CD4-positive, alpha-beta T cell treated with Interleukin-17A for 1 hour (primary cell): Measurements from ENCODE around the gene KCNK17.

ENCODE experiments used
- DNase-seq: peaks from one replicate; pipeline ENCODE4 v3.0.0-alpha.2; 2020

KCNK17 gene, protein sequence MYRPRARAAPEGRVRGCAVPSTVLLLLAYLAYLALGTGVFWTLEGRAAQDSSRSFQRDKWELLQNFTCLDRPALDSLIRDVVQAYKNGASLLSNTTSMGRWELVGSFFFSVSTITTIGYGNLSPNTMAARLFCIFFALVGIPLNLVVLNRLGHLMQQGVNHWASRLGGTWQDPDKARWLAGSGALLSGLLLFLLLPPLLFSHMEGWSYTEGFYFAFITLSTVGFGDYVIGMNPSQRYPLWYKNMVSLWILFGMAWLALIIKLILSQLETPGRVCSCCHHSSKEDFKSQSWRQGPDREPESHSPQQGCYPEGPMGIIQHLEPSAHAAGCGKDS

DNA sequence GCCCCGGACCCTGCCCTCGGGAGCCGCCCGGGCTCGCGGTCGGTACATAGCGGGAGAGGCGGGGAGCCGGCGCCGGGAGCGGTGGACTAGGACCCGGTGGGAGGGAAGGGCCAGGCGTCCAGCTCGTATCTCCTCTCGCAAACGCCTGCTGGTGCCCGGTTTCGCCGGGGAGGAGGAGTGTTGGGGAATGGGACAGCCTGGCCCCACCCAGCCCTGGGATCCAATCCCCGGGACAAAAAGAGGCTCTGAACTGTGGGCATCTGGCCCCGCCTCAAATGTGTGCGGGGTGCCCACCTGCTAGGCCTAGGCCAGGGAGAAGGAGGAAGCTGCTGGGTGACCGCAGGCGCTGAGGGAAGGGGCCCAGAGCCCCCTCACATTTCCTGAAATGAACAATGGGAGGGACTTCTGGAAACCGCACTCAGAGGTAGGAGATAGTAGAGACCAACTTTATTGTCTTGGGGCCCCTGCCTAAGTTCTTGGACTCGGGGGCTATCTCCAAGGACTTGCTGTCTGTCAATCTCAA, at the start of gene KCNK17:
KCNK17 (minus strand) TSS at position 147 of the 523 bp plus-strand sequence; CDS start at position 48, 99 bp downstream.
- no peak for DNase-seq

DNA sequence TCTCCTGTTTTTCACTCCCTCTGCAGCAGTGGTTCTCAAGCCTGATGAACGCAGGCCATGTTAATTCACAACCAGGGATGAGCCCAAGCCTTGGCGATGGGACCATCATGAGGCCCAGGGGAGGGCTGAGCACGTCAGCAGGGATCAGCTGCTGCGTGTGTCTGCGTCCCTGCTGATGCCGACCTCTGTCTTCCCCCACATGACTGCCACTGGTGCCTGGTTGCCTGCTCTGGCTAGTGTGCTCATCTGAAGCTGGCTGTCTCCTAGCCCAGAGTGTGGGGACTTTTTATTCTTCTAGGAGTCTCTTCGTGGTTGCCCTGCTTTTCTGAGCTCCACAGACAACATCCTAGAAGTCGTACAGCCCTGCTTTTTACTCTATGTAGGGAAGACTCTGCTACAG, 49.1 kb upstream of the KCNK17 start:
- DNase-seq = no peak

DNA sequence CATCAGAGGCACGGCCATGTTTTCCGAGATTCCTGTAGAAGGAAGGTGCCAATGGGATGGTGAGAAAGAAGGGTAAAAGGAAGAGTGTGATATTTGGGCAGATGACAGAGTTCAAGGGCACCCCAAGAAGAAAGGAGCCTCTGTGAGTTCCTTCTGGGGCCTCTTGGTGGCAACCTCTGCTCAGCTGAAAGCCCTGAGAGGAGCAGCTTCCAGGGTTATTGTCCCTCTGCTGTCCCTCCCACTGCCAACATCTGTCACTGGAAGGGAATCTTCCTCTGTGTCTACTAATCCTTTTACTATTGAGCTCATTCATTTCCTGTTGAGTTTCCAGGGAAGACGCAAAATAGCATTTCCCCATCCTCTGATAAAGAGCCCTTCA, 48.3 kb upstream of the KCNK17 start:
- DNase-seq = no peak

DNA sequence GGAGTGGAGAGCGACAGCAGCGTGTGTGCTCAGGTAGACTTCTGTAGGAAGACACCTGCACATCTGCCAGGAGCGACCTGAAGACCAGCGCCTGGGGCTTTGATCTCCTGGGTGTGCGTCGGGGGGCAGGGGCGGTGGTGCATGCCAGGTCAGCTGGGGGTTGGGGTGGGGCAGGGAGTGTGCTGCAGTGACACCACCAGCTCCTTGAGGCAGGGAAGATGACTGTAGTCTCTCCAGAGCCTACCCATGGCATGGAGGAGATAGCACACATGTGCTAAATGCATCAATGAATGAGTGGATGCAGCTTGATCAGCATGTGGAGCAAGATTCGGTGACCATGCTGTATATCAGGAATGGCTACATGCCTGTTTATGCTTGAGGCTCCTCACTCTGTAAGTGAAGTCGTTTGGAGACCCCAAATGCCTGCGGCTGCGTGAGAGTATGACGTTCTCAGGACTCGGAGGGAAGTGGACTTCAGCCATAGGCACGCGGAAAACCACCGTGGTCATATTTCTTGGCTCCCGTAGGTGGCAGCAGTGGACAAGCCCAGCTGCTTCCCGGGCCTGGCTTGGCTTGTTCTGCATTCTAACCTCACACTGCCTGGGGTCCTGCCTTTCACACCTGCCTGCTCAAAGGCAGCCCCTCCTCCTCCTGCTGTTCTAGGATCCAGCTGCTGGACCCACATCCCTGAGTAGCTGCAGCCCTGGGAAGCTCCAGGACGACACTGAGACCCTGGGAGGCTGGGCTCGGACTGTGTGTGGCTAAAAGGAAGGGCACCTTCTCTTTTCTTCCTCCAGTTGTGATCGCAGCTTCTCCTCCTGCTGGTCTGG, 47.7 kb upstream of the KCNK17 start:
- peak; percentile 36 for DNase-seq

DNA sequence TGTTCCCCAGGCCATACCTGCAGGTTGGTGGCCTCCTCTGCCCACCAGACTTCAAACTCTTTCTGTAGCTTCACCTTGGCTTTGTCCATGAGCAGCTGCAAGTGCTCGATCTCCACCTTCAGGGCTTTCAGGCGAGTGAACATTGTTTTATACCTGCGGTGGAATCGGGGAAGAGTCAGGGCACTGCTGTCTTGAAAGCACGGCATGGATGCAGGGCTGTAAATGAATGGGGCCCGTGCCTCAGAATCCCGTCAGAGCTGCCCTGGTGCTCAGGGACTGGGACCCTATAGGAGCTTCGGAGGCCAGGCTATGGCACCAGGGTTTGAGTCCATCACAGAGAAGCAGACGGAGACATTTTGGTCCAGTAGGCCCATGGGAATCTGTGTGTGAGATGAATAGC, 46.2 kb upstream of the KCNK17 start:
- no peak for DNase-seq

DNA sequence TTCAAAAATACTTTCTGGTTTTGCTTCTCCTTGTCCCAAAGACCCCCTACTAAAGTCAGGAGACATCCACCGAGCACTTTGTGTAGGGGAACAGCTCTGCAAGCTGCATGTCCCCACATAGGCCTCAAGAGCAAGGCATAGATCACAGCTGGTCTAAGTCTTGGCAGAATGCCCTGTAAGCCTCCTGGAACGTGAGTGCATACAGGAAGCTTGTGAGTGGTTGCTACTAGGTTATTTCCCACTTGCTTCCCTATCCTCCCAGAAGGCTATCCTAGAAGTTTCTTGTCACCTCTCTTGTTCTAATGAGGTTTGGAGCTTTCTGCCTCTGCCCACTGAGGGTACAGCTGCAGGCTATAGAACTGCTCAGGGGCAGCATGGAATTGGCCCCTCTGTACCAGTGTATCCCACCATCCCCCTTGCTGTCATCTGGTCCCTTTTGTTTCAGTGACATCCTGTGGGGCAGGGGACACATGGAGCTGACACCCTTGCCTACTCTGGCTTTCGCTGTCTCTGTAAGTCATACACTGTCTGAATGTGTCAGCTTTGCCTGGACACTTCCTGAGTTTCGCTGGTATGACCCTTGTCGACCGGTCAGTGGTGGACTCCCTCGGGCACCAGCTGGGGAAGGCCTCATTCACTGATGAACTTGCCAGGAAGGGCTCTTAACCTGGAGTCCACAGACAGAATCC, 43.9 kb upstream of the KCNK17 start:
- no peak for DNase-seq

DNA sequence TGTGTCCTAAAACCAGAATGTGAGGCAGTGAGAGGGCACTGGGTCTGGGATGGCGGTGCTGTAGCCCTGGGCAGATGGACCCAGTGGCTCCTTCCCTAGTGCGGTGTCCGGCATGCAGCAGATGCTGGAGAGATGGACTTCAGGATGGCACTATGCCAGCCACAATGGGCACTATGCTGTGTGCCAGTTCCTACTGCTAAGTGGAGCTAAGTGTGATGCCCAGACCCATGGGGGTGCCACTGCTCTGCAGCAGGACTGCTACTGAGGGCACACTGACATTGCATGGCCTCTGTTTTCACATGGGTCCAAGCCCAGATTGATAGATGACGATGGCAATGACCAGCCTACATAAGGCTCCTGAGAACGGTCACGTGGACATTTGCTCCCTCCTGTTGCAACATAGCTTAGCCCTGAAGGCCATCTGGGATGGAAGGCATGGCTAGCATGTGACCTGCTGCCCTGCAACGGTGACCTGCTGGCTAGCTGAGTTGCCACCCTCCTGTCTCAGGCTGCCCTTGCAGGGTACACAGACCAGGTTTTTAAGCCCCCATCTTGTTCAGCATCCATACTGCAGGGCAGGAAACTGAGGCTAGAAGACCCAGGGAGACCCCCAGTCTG, 39.6 kb upstream of the KCNK17 start:
- no peak for DNase-seq

DNA sequence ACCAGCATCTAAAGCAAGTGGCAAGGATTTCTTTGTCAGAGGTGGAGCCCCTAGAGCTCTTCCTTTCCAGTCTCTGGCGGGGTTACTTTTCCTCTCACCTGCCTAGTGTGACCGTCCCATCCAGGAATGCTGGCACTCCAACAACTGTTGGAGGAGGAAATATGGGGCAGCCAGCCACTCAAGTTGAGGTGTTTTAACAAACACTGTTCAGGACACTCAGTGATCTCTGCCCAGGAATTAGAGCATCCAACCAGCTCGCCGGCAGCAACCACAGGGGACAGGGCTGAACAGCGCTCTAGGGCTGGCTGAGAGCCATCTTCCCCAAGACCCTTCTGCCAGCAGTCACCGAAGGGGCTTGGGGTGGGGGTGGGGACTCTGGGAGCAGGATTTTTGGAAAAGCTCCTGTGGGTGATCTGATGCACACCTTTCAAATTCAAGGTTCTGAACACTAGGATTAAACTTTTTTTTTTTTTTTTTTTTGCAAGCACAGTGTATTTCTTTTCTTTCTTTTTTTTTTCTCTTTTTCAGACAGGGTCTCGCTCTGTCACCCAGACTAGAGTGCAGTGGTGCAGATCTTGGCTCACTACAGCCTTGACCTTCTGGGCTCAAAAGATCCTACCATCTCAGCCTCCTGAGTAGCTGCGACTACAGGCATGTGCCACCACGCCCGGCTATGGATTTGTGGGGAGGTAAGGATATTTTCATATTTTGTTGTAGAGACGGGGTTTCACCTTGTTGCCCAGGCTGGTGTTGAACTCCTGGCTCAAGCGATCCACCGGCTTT, 36.7 kb upstream of the KCNK17 start:
- no peak for DNase-seq

DNA sequence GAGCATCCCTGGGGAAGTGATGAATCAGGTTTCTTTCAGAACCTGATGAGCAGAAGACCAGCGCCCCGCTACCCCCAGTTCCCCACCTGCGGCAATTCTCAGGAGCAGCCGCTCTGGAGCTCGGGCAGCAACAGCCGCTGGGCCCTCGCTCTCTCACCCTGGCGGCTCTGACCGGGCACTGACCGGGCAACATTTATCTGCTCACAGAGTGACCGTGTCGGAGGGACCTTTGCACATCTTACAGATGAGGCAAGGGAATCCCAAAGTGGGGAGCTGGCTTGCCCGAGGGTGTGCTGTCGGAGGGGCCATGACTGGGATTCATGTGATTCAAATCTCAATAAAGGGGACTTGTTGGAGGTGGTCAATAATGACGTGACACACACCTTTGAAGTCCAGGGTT, 34.5 kb upstream of the KCNK17 start:
- DNase-seq = no peak

DNA sequence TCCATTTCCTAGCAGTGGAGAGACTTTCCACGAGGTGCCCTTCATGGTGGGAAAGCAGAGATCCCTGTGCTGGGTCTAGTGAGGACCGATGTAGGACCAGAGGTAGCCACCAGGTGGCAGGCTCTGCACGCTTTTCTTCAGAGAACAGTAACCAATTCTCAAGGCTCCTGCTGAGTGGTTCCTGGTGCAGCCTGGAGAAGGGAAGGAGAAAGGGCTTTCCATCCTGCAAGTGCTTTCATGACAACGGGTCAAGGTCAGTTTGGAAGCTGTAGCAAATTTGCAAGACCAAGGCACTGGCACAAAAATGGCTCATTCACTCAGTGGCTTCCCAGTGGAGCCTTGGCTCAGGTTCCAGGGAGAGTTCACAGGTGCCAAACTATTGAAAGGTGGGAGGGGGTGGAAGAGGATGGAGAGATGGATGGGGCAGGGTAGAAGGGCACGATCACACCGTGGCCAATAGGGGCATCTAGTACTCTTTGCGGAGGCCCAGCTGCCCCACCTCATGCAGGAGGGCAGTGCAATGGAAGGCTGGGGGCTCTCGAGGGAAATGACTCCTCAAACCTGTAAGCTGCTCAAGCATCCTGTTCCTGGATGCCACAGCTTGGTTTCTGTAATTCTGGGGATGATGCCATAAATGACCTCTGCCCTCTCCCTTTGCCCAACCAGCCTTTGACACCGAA, 33.8 kb upstream of the KCNK17 start:
- DNase-seq = peak; percentile 48

DNA sequence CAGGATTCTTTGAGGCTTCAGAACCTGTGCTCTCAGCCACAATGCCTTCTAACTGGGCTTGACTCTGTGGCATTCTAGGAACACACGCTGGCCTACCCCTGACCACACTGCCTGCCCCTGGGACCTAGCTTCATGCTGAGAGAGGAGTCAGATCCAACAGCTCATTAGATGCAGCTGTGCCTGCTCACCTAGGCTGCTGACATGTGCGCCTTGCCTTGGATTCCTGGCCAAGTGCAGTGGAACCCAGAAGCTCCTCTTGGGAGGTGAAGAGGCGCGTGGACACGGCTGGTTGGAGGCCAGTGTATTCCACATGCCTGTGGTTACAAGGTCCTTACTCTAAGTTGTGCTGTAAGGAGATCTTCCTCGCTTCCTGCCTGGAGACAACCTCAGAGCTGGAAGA, 33.0 kb upstream of the KCNK17 start:
- DNase-seq = no peak

DNA sequence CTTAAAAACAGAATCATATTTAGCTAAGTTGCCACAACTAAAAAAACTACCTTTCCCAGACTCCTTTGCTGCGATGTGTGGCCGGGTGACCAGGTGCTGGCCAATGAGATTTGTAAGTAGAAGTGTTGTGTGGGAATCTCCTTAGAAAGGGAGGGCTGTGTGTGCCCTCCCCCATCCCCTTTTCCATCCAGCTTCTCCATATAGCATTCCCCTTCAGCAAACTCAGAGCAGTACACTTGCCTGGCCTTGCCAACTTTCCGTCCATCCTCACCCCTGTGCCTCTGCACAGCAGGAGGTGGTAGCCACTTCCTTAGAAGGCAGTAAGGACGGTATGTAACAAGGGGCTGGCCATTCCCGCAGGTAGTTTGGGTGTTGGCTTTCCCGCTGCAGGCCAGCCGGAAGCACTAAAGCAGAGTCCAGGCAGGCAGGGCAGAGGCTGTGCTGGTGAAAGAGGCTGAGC, 30.6 kb upstream of the KCNK17 start:
- no peak for DNase-seq

DNA sequence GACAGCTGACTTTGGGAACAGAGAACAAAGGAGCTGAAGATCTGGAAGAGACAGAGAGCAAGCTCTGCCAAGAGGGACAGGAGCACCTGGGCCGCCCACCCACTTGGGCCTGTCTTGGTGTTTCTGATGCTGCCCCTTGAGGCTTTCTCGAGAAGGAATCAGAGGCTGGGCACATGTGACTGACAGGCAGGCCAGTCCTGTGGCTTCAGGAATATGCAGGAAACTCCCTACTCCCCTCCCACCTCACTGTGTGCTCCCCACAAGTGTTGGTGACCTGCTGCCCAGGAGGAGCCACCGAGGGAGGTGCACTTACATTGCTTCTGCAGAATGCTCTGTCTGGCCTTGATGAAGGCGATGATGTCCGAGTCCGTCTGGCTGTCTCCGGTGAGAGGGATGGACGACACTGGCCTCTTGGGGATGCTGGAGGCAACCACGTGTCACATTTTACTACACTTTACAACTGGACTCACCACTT, 29.2 kb upstream of the KCNK17 start:
- no peak for DNase-seq

DNA sequence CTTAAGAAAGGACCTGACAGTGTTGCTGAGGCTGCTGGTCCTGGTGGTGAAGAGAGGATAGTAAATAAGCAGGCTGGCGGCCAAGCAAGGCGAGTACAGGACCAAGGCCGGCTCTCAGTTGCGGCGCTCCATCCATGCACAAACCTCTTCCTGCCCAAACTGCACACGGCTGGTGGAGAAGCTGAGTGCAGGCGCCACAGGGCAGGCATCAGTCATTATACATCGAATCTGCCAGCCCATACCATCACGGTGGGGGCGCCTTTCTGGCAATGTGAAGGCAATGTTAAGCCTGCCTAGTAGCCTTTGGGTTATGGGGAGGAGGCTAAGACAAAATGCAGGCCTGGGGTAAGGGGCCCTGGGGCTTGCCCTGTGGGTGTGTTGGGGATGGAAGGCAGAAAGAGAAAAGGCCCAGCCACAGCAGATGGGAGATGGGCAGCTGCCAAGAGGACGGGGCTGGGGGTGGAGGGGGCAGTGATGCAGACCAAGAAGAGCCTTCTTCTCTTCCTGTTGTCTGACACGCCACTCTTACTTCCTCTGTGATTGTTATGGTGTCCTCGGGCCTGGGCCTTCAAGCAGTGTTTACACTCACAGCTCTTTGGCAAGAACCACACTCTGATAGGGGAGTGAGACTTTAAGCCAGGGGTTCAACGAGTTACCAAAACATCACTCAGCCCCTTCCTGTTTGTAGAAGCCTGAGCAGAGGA, 28.6 kb upstream of the KCNK17 start:
- DNase-seq = no peak

DNA sequence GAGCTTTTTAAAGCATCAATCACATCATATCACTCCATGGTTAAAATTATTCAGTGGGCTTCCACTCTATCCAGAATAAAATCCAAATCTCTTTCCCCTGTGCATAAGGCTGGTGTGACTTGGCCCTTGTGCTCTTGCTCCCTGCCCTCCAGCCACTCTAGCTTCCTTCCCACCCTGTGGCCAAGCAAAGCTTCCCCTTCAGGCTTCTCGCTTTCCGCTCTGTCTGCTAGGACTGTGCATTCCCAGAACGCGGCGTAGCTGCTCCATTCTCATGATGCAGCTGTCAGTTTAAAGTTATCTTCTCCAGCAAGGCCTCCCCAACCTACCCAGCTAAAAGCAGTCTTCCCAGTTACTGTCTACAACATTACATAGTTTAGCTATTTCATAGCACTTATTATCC, 27.7 kb upstream of the KCNK17 start:
- DNase-seq = no peak

DNA sequence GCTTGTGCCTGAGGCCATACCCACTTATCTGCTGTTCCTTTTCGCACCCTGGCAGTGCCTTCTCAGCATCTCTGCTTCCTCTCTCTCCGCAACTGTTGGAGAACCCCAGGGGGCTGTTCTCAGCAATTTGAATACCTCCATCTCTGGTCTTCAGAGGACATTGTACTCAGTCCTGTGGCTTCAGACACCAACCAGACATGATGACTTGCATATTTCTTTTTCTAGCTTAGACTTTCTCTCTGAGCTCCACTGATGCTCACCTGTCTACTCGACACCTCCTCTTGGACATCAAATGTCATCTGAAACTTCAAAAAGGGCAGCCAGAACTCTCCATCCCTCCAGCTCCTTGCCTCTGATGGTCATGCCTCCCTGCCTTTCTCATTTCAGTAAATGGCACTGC, 27.1 kb upstream of the KCNK17 start:
- DNase-seq = no peak

DNA sequence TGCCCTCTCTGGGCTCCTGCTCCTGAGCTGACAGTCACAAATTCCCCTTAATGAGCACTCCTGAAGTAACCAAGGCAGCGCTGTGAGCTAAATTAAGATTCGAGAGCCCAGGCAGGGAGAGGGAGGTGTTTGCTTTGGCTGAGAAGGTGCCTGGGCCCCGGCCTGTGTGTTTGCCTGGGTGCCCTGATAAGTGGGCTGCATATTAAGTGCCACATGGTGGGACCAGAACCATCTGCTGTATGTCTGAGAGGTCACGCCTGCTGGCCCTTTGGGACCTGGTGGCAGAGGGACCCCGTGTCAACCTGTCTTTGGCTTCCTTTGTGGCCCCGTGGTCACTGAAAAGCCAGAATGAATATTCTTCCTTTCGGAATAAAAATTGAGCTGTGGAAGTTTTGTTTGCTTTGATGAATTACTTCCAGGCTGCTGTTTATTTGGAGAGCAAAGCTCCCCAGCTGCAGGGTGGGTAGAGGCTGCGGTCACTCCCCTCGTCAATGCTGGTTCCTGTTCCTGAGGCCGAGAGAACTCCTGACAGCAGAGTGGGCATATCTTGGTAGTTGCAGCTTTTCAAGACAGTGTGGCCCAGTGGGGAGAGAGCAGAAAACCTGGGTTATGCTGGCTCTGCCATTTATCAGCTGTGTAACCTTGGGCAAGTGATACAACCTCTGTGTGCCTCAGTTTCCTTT, 25.8 kb upstream of the KCNK17 start:
- no peak for DNase-seq

DNA sequence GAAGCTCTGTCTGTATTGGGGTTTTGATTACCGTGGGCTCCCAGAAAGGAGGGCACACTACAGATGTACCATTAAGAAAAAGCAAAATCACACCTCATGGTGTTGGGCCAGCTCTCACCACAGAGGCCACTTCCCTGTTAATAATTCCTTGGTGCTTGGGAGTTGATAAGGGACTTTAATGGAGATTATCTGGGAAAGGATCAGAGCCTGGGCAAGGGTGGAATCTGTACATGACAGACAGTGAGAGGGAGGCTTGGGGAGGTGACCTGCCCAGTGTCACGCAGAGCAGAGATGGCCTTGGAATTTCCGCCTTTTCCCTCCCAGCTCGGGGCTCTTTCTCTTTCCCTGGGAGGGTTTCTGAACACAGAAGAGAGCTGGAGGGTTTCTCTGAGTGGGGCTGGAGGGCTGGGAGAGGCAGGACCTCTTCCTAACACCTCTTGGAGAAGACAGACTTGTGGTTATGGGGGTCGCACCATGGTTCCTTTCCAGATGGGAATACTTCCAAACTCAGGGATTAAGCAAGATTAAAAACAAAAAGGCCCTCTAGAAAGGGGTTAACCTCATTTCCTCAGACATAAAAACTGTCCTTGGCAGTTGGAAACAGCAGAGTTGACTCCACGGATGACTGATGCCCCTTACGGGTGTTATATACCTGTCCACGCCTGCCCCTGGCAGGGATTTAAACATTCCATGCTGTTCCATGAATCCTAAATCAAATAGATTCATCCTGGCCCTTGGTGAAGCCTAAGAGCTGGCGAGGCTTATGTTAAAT, 25.1 kb upstream of the KCNK17 start:
- no peak for DNase-seq

DNA sequence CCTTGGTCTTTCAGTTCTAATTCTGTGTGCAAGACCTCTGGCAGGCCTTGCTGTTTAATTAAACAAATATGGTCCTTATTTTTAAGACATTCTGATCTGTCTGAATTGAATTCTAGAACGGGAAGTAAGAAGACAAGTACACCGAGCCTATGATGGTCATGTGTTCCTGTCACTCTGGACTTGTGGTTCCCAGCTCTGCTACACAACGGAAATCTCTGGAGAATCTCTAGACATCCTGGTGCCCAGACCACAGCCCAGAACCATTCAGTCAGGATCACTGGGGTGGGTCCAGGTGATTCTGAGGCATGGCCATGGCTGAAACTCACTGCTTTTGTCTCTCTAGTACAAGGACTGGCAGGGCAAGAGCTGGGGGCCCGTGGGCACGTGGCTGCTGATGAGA, 24.2 kb upstream of the KCNK17 start:
- no peak for DNase-seq
